GM23338 (cell line): ENCODE data around the gene EFCAB6. TPM values are rescaled to one million over a fixed set of nuclear protein-coding genes. Genes with fewer than 3 reads are reported as not detected.

Experiments used
- ATAC-seq: fragments of 200-7000 bp; cut with Tn5 transposase; 3 replicates; pipeline ENCODE4 v1.9.1; 2020
- DNase-seq: peaks from one replicate; pipeline ENCODE4 v3.0.0-alpha.2; 2015; ENCODE audit warnings: low spot score
- H2AFZ ChIP-seq: fragments of 200-600 bp; sonication (generic); 2 replicates; pipeline ENCODE4 v1.8.0; 2016; ENCODE audit warnings: antibody characterized with exemption, mild to moderate bottlenecking, moderate library complexity
- H3F3A ChIP-seq: fragments of 200-600 bp; sonication (generic); replicated peaks from 2 replicates; pipeline ENCODE4 v1.8.0; 2017; ENCODE audit warnings: antibody characterized with exemption, mixed run types, low read depth
- H3K27ac ChIP-seq: fragments of 200-600 bp; sonication (generic); 2 replicates; pipeline ENCODE4 v1.6.1; 2016; ENCODE audit warnings: low read depth
- H3K27me3 ChIP-seq: fragments of 200-600 bp; sonication (generic); 2 replicates; pipeline ENCODE4 v1.8.0; 2016; ENCODE audit warnings: mild to moderate bottlenecking, mixed run types, moderate library complexity; ENCODE audit not compliant: insufficient read depth
- H3K36me3 ChIP-seq: fragments of 200-600 bp; sonication (generic); 2 replicates; pipeline ENCODE4 v1.8.0; 2016; ENCODE audit warnings: mild to moderate bottlenecking; ENCODE audit not compliant: insufficient read depth
- H3K4me1 ChIP-seq: fragments of 200-600 bp; sonication (generic); 2 replicates; pipeline ENCODE4 v1.8.0; 2016; ENCODE audit warnings: mild to moderate bottlenecking, moderate library complexity; ENCODE audit not compliant: insufficient read depth
- H3K4me2 ChIP-seq: fragments of 200-600 bp; sonication (generic); 2 replicates; pipeline ENCODE4 v1.7.1; 2017; ENCODE audit warnings: mixed run types
- H3K4me3 ChIP-seq: fragments of 200-600 bp; sonication (generic); 2 replicates; pipeline ENCODE4 v1.6.1; 2016; ENCODE audit warnings: mixed run types
- H3K79me2 ChIP-seq: fragments of 200-600 bp; sonication (generic); replicated peaks from 2 replicates; pipeline ENCODE4 v1.8.0; 2017; ENCODE audit warnings: mild to moderate bottlenecking; ENCODE audit not compliant: insufficient read depth
- H3K9me2 ChIP-seq: fragments of 200-600 bp; sonication (generic); 2 replicates; pipeline ENCODE4 v1.8.0; 2017; ENCODE audit not compliant: insufficient read depth
- H4K20me1 ChIP-seq: fragments of 200-600 bp; sonication (generic); replicated peaks from 2 replicates; pipeline ENCODE4 v1.8.0; 2017; ENCODE audit warnings: mild to moderate bottlenecking; ENCODE audit not compliant: insufficient read depth
- H3K27ac Mint-ChIP-seq: 2 replicates; pipeline ENCODE4 v1.8.0; 2020; ENCODE audit warnings: inconsistent platforms, mild to moderate bottlenecking, moderate library complexity, mixed read lengths
- H3K27me3 Mint-ChIP-seq: 3 replicates; pipeline ENCODE4 v1.8.0; 2022; ENCODE audit warnings: low read depth, mild to moderate bottlenecking, moderate library complexity, mixed read lengths, inconsistent platforms; ENCODE audit not compliant: insufficient read depth, poor library complexity
- H3K36me3 Mint-ChIP-seq: 3 replicates; pipeline ENCODE4 v1.8.0; 2021; ENCODE audit warnings: low read depth, mild to moderate bottlenecking, inconsistent platforms, moderate library complexity, mixed read lengths
- H3K4me1 Mint-ChIP-seq: 3 replicates; pipeline ENCODE4 v1.8.0; 2020; ENCODE audit warnings: mild to moderate bottlenecking, inconsistent platforms, mixed read lengths
- H3K4me3 Mint-ChIP-seq: 3 replicates; pipeline ENCODE4 v1.8.0; 2021; ENCODE audit warnings: moderate library complexity, mild to moderate bottlenecking, inconsistent platforms, mixed read lengths
- H3K9me3 Mint-ChIP-seq: 3 replicates; pipeline ENCODE4 v1.8.0; 2020; ENCODE audit warnings: moderate library complexity, mild to moderate bottlenecking, inconsistent platforms, mixed read lengths
- CREB1 ChIP-seq: fragments of 250-450 bp; sonication (Bioruptor Pico); IDR thresholded peaks from 2 replicates; pipeline ENCODE4 v1.5.0; 2020; ENCODE audit warnings: low read depth, mild to moderate bottlenecking, moderate library complexity
- CTCF ChIP-seq, 2 experiments: fragments of 200-600 bp in 1 of 2; sonication (generic) in 1 of 2; conservative IDR thresholded peaks; 2 replicates each; pipeline versions ENCODE4 v1.5.1 to v1.6.1; 2016 to 2017; ENCODE audit warnings: antibody characterized with exemption in 2 of 2, low read depth in 2 of 2, mild to moderate bottlenecking in 2 of 2, moderate library complexity in 1 of 2
- ETS1 ChIP-seq: IDR thresholded peaks from 2 replicates; pipeline ENCODE4 v1.6.1; 2016; ENCODE audit warnings: antibody characterized with exemption
- EZH2 ChIP-seq: fragments of 200-600 bp; sonication (generic); IDR thresholded peaks from one replicate; pipeline ENCODE4 v1.8.0; 2017; ENCODE audit warnings: antibody characterized with exemption, mild to moderate bottlenecking, low read depth; ENCODE audit not compliant: unreplicated experiment
- EZH2phosphoT487 ChIP-seq: fragments of 200-600 bp; sonication (generic); IDR thresholded peaks from one replicate; pipeline ENCODE4 v1.8.1; 2018; ENCODE audit warnings: antibody characterized with exemption; ENCODE audit not compliant: unreplicated experiment
- NANOG ChIP-seq: IDR thresholded peaks from 2 replicates; pipeline ENCODE4 v1.6.1; 2016; ENCODE audit warnings: antibody characterized with exemption, borderline replicate concordance
- STAT1 ChIP-seq: IDR thresholded peaks from one replicate; pipeline ENCODE4 v1.6.1; 2016; ENCODE audit warnings: antibody characterized with exemption; ENCODE audit not compliant: unreplicated experiment
- ZNF114 ChIP-seq: fragments of 250-450 bp; sonication (Bioruptor Pico); IDR thresholded peaks from 2 replicates; pipeline ENCODE4 v1.5.0; 2020; ENCODE audit warnings: mild to moderate bottlenecking, moderate library complexity
- polyA plus RNA-seq: library from polyadenylated mRNA; unstranded; fragments of >200 nt; fragmentation: Nextera tagmentation; extraction: Ambion mirVana; gene quantifications from 2 replicates; pipeline ENCODE4 v1.2.1, GENCODE V29; 2016
- total RNA-seq: library from RNA; depleted of rRNA; stranded (reverse); fragments of >200 nt; shearing (Covaris generic); gene quantifications from 2 replicates; pipeline ENCODE4 v1.2.3, GENCODE V29; 2014
- TF ChIP-seq, protein P1 (sequence below): fragments of 250-450 bp; sonication (Bioruptor Pico); IDR thresholded peaks from 2 replicates; pipeline ENCODE4 v1.5.0; 2020; ENCODE audit warnings: mild to moderate bottlenecking, moderate library complexity

The EFCAB6 gene
- total and polyA plus RNA-seq, 2 experiments from 2014 or later = 1.1 to 1.8 TPM

- TF ChIP-seq CTCF (conservative IDR thresholded peaks at IDR 0.05; ENCODE audit: low read depth in 2 of 2) (no peak), NANOG (no peak), STAT1 (no peak), EZH2 (no peak), CREB1 (CRISPR knock-in tag) (no peak), ETS1 (no peak)
These were observed 8.7 kb upstream of the EFCAB6 start (continued) for GRCh38 chr22:43820651-43821305.

DNA sequence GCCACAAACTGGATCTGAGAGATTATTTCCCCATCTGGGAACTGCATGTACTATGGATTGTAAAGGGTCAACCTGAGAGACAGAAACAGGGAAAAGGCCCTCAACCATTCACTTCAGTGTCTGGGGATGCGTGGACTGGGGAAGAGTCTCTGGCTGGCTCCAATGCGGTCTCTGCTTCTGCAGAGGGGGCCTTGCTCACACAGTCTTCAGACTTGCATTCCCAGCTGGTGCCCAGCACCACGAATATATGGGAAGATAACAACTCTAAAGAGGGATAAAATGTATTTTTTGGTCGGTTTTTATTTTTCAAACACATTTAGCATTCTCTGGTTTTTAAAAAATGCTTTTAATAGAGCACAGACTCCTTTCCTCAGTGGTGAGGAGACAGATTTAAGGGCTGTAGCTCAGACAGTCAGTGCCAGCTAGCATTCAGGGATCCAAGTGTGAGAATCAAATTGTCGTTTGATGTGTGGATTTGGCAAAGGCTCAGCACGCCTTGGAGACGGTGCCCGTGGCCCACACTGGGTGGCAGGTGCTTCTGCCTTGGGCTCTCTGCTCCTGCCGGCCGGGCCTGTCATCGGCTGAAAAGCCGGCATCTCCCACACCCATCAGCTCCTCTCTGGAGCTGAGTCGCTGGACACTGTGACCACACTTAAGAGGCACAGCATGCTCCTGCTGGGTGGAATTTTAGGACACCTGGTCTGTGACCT is 8.0 kb upstream of the EFCAB6 start:
- Histone ChIP-seq H3F3A (no peaks in the 10 kb centered on the region), H3K36me3 (no peaks in the 10 kb centered on the region; the same call in 1 of the 2 replicates), H3K27me3 (no peaks in the 10 kb centered on the region), H3K27ac (no peak overlapping the region), H3K4me2 (no peak overlapping the region), H4K20me1 (peaks cover 6% of the 10 kb centered on the region; the same call in 1 of the 2 replicates), H3K9me2 (no peaks in the 10 kb centered on the region), H2AFZ (no peak overlapping the region), H3K4me1 (peaks cover 17% of the 10 kb centered on the region), H3K4me3 (no peak overlapping the region), H3K79me2 (no peaks in the 10 kb centered on the region)
- Mint-ChIP-seq H3K27ac (no peak overlapping the region), H3K27me3 (peaks cover 12% of the 10 kb centered on the region), H3K4me1 (peaks cover 45% of the 10 kb centered on the region), H3K36me3 (peaks cover 9% of the 10 kb centered on the region; the same call in 2 of the 3 replicates), H3K4me3 (no peak overlapping the region), H3K9me3 (peaks cover 3% of the 10 kb centered on the region; the same call in 1 of the 3 replicates)
- no peak for DNase-seq
- ATAC-seq = no peak
- TF ChIP-seq ETS1 = no peak
- no peak for TF ChIP-seq EZH2phosphoT487
- TF ChIP-seq CREB1 (CRISPR knock-in tag) = no peak
- TF ChIP-seq, protein P1, sequence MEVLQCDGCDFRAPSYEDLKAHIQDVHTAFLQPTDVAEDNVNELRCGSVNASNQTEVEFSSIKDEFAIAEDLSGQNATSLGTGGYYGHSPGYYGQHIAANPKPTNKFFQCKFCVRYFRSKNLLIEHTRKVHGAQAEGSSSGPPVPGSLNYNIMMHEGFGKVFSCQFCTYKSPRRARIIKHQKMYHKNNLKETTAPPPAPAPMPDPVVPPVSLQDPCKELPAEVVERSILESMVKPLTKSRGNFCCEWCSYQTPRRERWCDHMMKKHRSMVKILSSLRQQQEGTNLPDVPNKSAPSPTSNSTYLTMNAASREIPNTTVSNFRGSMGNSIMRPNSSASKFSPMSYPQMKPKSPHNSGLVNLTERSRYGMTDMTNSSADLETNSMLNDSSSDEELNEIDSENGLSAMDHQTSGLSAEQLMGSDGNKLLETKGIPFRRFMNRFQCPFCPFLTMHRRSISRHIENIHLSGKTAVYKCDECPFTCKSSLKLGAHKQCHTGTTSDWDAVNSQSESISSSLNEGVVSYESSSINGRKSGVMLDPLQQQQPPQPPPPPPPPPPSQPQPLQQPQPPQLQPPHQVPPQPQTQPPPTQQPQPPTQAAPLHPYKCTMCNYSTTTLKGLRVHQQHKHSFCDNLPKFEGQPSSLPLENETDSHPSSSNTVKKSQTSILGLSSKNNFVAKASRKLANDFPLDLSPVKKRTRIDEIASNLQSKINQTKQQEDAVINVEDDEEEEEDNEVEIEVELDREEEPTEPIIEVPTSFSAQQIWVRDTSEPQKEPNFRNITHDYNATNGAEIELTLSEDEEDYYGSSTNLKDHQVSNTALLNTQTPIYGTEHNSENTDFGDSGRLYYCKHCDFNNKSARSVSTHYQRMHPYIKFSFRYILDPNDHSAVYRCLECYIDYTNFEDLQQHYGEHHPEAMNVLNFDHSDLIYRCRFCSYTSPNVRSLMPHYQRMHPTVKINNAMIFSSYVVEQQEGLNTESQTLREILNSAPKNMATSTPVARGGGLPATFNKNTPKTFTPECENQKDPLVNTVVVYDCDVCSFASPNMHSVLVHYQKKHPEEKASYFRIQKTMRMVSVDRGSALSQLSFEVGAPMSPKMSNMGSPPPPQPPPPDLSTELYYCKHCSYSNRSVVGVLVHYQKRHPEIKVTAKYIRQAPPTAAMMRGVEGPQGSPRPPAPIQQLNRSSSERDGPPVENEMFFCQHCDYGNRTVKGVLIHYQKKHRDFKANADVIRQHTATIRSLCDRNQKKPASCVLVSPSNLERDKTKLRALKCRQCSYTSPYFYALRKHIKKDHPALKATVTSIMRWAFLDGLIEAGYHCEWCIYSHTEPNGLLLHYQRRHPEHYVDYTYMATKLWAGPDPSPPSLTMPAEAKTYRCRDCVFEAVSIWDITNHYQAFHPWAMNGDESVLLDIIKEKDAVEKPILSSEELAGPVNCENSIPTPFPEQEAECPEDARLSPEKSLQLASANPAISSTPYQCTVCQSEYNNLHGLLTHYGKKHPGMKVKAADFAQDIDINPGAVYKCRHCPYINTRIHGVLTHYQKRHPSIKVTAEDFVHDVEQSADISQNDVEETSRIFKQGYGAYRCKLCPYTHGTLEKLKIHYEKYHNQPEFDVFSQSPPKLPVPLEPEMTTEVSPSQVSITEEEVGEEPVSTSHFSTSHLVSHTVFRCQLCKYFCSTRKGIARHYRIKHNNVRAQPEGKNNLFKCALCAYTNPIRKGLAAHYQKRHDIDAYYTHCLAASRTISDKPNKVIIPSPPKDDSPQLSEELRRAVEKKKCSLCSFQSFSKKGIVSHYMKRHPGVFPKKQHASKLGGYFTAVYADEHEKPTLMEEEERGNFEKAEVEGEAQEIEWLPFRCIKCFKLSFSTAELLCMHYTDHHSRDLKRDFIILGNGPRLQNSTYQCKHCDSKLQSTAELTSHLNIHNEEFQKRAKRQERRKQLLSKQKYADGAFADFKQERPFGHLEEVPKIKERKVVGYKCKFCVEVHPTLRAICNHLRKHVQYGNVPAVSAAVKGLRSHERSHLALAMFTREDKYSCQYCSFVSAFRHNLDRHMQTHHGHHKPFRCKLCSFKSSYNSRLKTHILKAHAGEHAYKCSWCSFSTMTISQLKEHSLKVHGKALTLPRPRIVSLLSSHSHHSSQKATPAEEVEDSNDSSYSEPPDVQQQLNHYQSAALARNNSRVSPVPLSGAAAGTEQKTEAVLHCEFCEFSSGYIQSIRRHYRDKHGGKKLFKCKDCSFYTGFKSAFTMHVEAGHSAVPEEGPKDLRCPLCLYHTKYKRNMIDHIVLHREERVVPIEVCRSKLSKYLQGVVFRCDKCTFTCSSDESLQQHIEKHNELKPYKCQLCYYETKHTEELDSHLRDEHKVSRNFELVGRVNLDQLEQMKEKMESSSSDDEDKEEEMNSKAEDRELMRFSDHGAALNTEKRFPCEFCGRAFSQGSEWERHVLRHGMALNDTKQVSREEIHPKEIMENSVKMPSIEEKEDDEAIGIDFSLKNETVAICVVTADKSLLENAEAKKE = no peak
- no peak for TF ChIP-seq STAT1
- no peak for TF ChIP-seq CTCF (conservative IDR thresholded peaks at IDR 0.05; ENCODE audit: low read depth in 2 of 2)
- TF ChIP-seq NANOG = no peak
- no peak for TF ChIP-seq EZH2
- TF ChIP-seq ZNF114 (CRISPR knock-in tag) = no peak
